H1 (cell line): ENCODE measurements around the gene SNAPC2. TPM values are rescaled to one million over a fixed set of nuclear protein-coding genes. Genes with fewer than 3 reads are reported as not detected.
A peak's percentile ranks its signal among the peaks of the same experiment; 100 is the strongest.

ENCODE experiments used
- ASH2L ChIP-seq: fragments of 200-600, 300-600 bp; sonication (generic); IDR thresholded peaks from one replicate; pipeline ENCODE4 v1.7.1; 2017; ENCODE audit warnings: low read length
- ATF2 ChIP-seq: IDR thresholded peaks from 2 replicates; pipeline ENCODE4 v1.6.1; 2012; ENCODE audit warnings: low read length, inconsistent platforms
- GABPA ChIP-seq: IDR thresholded peaks from 2 replicates; pipeline ENCODE4 v1.6.1; 2011; ENCODE audit warnings: mild to moderate bottlenecking, low read length, moderate library complexity, borderline replicate concordance; ENCODE audit not compliant: insufficient read depth
- POLR2AphosphoS5 ChIP-seq: IDR thresholded peaks from 2 replicates; pipeline ENCODE4 v1.6.1; 2011; ENCODE audit warnings: low read depth, low read length
- RBBP5 ChIP-seq: IDR thresholded peaks from 2 replicates; pipeline ENCODE4 v1.7.1; 2012; ENCODE audit warnings: low read depth, mild to moderate bottlenecking, inconsistent platforms, low read length, moderate library complexity, borderline replicate concordance
- SIN3A ChIP-seq, 2 experiments: IDR thresholded peaks in 1 of 2; conservative IDR thresholded peaks in 1 of 2; 2 replicates each; pipeline ENCODE4 v1.6.1; 2011 to 2012; ENCODE audit warnings: low read length in 2 of 2, improper control_type of control experiment in 1 of 2, low read depth in 1 of 2, mild to moderate bottlenecking in 1 of 2
- SP1 ChIP-seq: IDR thresholded peaks from 2 replicates; pipeline ENCODE4 v1.6.1; 2011; ENCODE audit warnings: low read depth, low read length
- SP2 ChIP-seq: IDR thresholded peaks from 2 replicates; pipeline ENCODE4 v1.6.1; 2012; ENCODE audit warnings: mild to moderate bottlenecking, low read length, inconsistent platforms
- TCF12 ChIP-seq: IDR thresholded peaks from 2 replicates; pipeline ENCODE4 v1.6.1; 2011; ENCODE audit warnings: low read depth, mild to moderate bottlenecking, low read length
- polyA plus RNA-seq, 7 experiments: library from polyadenylated mRNA; depleted of rRNA in 3 of 7; stranded (reverse) in 5 of 7; unstranded in 2 of 7; fragments of >200 nt in 5 of 7; fragments of 200-250 nt in 2 of 7; gene quantifications; 1 replicate in 5 of 7; 2 replicates in 1 of 7; 4 replicates in 1 of 7; pipeline versions ENCODE4 v1.2.1 to v1.2.3, GENCODE V29; 2011 to 2013; ENCODE audit warnings: missing spikeins in 2 of 7, mixed read lengths in 2 of 7
- total RNA-seq: library from RNA; stranded (reverse); fragmentation: NEBNext Ultra II Directional; extraction: Animal tissue kit (Norgen Biotek cat#: 25700); gene quantifications from 2 replicates; pipeline ENCODE4 v1.2.1, GENCODE V29; 2021
- TF ChIP-seq, protein P1 (sequence below): IDR thresholded peaks from 2 replicates; pipeline ENCODE4 v1.6.1; 2012; ENCODE audit warnings: inconsistent platforms

Gene SNAPC2
- total and polyA plus RNA-seq, 2 of the 8 experiments (the other 6 are each of a cell fraction or from before 2014, with no cell fraction given), result 18.2 to 20.3 TPM

- TF ChIP-seq, protein P1, sequence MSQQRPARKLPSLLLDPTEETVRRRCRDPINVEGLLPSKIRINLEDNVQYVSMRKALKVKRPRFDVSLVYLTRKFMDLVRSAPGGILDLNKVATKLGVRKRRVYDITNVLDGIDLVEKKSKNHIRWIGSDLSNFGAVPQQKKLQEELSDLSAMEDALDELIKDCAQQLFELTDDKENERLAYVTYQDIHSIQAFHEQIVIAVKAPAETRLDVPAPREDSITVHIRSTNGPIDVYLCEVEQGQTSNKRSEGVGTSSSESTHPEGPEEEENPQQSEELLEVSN, result 0 out of 2 replicates have a peak, but pooled peaks have one; percentile 25
- TF ChIP-seq RBBP5 (0 out of 2 replicates have a peak, but pooled peaks have one; percentile 15), SIN3A (conservative IDR thresholded peaks at IDR 0.05 in 1 of 2, IDR thresholded peaks at IDR 0.05 in 1 of 2; ENCODE audit: low read depth in 1 of 2, low read length in 2 of 2) (peak in 1 of 2 experiments; percentile 52; a peak in 1 of 4 replicates), SP2 (peak; percentile 51), ATF2 (peak; percentile 63; the same call in 1 of the 2 replicates), ASH2L (peak; percentile 52), GABPA (no peak), POLR2AphosphoS5 (no peak), SP1 (peak; percentile 84), TCF12 (0 out of 2 replicates have a peak, but pooled peaks have one; percentile 19)
Measured at GRCh38 chr19:7874076-7874896, 45.9 kb upstream of the SNAPC2 start, which contains the start of gene PRR36 (continued).
